OCI-LY7 (cell line): ENCODE results near the gene ANKS1A. TPM values are rescaled to one million over a fixed set of nuclear protein-coding genes. Genes with fewer than 3 reads are reported as not detected.

Experiments
- BruUV-seq: library from RNA; stranded (reverse); fragments of 400-500 nt; replicated peaks from 2 replicates; lab custom pipeline; 2021; lab: Mats Ljungman, UMichigan
- CTCF ChIA-PET: fragments of 300-600 bp; sonication (Branson Sonifier 250); formaldehyde crosslinking; loops from one replicate; lab custom pipeline; 2022; ENCODE audit warnings: antibody characterized with exemption; ENCODE audit not compliant: unreplicated experiment; lab: Charles Lee
- POLR2A ChIA-PET: fragments of 300-600 bp; sonication (Branson Sonifier 250); formaldehyde crosslinking; loops from one replicate; lab custom pipeline; 2022; ENCODE audit warnings: antibody characterized with exemption; lab: Charles Lee
- DNase-seq: peaks from one replicate; pipeline ENCODE4 v3.0.0-alpha.2; 2015; ENCODE audit warnings: low spot score
- H2AFZ ChIP-seq: fragments of 200-600 bp; sonication (generic), shearing (Covaris generic); 2 replicates; pipeline ENCODE4 v1.6.1; 2014; ENCODE audit warnings: mild to moderate bottlenecking, antibody characterized with exemption, low read length, moderate library complexity
- H3K27ac ChIP-seq: fragments of 200-600 bp; sonication (generic); 2 replicates; pipeline ENCODE4 v1.5.1; 2014; ENCODE audit warnings: mixed run types, low read depth, mild to moderate bottlenecking, moderate library complexity, low read length, inconsistent platforms; ENCODE audit not compliant: poor library complexity, severe bottlenecking
- H3K36me3 ChIP-seq: fragments of 200-600 bp; sonication (generic); 2 replicates; pipeline ENCODE4 v1.6.1; 2014; ENCODE audit warnings: mild to moderate bottlenecking, antibody characterized with exemption, low read length, moderate library complexity, mixed read lengths; ENCODE audit not compliant: insufficient read depth
- H3K4me1 ChIP-seq: fragments of 200-600 bp; sonication (generic); 2 replicates; pipeline ENCODE4 v1.5.1; 2014; ENCODE audit warnings: mild to moderate bottlenecking, low read length; ENCODE audit not compliant: insufficient read depth, poor library complexity, severe bottlenecking
- H3K4me2 ChIP-seq: fragments of 200-600 bp; sonication (generic); 2 replicates; pipeline ENCODE4 v1.6.1; 2014; ENCODE audit warnings: mild to moderate bottlenecking, low read length
- H3K4me3 ChIP-seq: fragments of 200-600 bp; sonication (generic); 2 replicates; pipeline ENCODE4 v1.5.1; 2014; ENCODE audit warnings: mild to moderate bottlenecking, low read depth, low read length; ENCODE audit not compliant: poor library complexity, severe bottlenecking
- H3K79me2 ChIP-seq: fragments of 200-600 bp; sonication (generic); 2 replicates; pipeline ENCODE4 v1.6.1; 2016; ENCODE audit warnings: low read depth, mild to moderate bottlenecking, low read length, moderate library complexity, mixed read lengths; ENCODE audit not compliant: insufficient read depth
- H3K9me2 ChIP-seq: fragments of 200-600 bp; sonication (generic); 2 replicates; pipeline ENCODE4 v1.6.1; 2016; ENCODE audit warnings: mild to moderate bottlenecking, low read length, mixed read lengths; ENCODE audit not compliant: insufficient read depth
- H3K9me3 ChIP-seq: fragments of 200-600 bp; sonication (generic); 2 replicates; pipeline ENCODE4 v1.6.1; 2014; ENCODE audit warnings: mild to moderate bottlenecking, mixed run types, low read length, mixed read lengths
- H4K20me1 ChIP-seq: fragments of 200-600 bp; sonication (generic); 2 replicates; pipeline ENCODE4 v1.6.1; 2014; ENCODE audit warnings: mild to moderate bottlenecking, antibody characterized with exemption, low read length, moderate library complexity, mixed read lengths; ENCODE audit not compliant: insufficient read depth
- EZH2phosphoT487 ChIP-seq: fragments of 200-600 bp; sonication (generic); IDR thresholded peaks from 2 replicates; pipeline ENCODE4 v1.6.1; 2018; ENCODE audit warnings: low read depth, borderline replicate concordance, mild to moderate bottlenecking, mixed run types, antibody characterized with exemption, low read length, moderate library complexity, mixed read lengths
- intact Hi-C: fragments of 100-400 bp; cut with micrococcal nuclease; formaldehyde crosslinking; loops from one replicate; pipeline ENCODE4 v1.10.0; 2022; ENCODE audit not compliant: unreplicated experiment
- total RNA-seq, 2 experiments: library from RNA; depleted of rRNA in 1 of 2; stranded (reverse); fragments of >200 nt in 1 of 2; shearing (Covaris generic) in 1 of 2; gene quantifications; 2 replicates each; pipeline ENCODE4 v1.2.3, GENCODE V29; 2014 to 2022
- TF ChIP-seq, protein P1 (sequence below): fragments of 200-600 bp; sonication (generic); conservative IDR thresholded peaks from 2 replicates; pipeline ENCODE4 v1.5.1; 2014; ENCODE audit warnings: mild to moderate bottlenecking, antibody characterized with exemption, low read length, moderate library complexity, mixed read lengths

The ANKS1A gene
- total RNA-seq, 2 experiments from 2014 or later, result 7.8 to 13.8 TPM

DNA sequence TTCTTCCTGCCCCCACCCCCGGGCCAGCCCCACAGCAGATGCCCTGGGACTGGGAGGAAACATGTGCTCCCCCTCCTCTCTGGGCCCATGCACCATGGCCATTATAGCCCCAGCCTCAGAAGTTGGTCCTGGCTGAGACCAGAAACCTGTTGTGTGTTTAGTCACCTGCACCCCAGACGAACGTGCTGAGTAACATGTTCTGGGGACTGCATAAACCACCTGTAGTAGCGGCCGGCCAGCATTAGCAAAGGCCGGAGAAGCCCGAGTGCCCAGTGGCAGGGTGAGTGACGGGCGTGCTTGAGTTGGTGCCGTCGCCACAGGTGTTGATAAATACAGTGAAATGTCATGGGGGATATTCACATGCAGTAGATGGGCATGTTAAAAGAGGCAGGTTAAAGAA lies 178.2 kb downstream of the ANKS1A start:
- Histone ChIP-seq H3K4me3 (no peak overlapping the region), H3K9me3 (no peaks in the 10 kb centered on the region), H3K4me2 (no peak overlapping the region), H2AFZ (no peak overlapping the region), H3K27ac (no peak overlapping the region), H4K20me1 (no peaks in the 10 kb centered on the region), H3K79me2 (no peaks in the 10 kb centered on the region), H3K4me1 (no peaks in the 10 kb centered on the region), H3K9me2 (no peaks in the 10 kb centered on the region), H3K36me3 (no peaks in the 10 kb centered on the region)
- no TSS peak for BruUV-seq
- ChIA-PET CTCF (no interaction called here), POLR2A (interaction anchor here (0.8 kb wide), 1 partner anchor 106 kb away, joined by 5 read pairs; no protein-coding TSS in a partner anchor)
- intact Hi-C loops, result no loop called here
- no peak for DNase-seq
- TF ChIP-seq, protein P1, sequence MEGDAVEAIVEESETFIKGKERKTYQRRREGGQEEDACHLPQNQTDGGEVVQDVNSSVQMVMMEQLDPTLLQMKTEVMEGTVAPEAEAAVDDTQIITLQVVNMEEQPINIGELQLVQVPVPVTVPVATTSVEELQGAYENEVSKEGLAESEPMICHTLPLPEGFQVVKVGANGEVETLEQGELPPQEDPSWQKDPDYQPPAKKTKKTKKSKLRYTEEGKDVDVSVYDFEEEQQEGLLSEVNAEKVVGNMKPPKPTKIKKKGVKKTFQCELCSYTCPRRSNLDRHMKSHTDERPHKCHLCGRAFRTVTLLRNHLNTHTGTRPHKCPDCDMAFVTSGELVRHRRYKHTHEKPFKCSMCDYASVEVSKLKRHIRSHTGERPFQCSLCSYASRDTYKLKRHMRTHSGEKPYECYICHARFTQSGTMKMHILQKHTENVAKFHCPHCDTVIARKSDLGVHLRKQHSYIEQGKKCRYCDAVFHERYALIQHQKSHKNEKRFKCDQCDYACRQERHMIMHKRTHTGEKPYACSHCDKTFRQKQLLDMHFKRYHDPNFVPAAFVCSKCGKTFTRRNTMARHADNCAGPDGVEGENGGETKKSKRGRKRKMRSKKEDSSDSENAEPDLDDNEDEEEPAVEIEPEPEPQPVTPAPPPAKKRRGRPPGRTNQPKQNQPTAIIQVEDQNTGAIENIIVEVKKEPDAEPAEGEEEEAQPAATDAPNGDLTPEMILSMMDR, result no peak
- TF ChIP-seq EZH2phosphoT487, result no peak

DNA sequence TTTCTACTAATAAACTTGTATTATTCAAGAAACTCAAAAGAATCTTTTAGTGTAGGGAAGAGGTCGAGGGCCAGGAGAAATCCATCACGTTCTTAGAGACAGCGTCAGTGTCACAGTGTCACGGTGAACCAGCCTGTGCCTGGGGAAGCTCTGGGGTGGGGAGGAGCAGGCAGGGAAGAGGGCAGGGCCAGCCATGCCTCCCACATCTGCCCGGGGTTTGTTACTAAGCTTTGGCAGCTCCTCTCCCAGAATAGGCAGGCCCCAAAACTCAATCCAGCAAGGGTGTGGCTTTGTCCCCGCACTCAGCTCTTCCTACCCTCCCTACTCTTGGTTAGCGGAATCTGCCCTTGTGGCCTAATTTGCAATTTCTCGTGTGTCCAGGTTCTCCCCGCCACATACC lies 179.2 kb downstream of the ANKS1A start:
- CTCF ChIA-PET, result no interaction called here
- Histone ChIP-seq H2AFZ (no peak overlapping the region), H4K20me1 (no peaks in the 10 kb centered on the region), H3K36me3 (no peaks in the 10 kb centered on the region), H3K4me3 (no peak overlapping the region), H3K27ac (no peak overlapping the region), H3K4me1 (no peaks in the 10 kb centered on the region), H3K9me3 (no peaks in the 10 kb centered on the region), H3K9me2 (no peaks in the 10 kb centered on the region), H3K79me2 (no peaks in the 10 kb centered on the region), H3K4me2 (no peak overlapping the region)
- DNase-seq, result no peak
- POLR2A ChIA-PET, result no interaction called here
- BruUV-seq, result no TSS peak
- intact Hi-C loops, result no loop called here
- no peak for TF ChIP-seq EZH2phosphoT487
- TF ChIP-seq, protein P1, result no peak

DNA sequence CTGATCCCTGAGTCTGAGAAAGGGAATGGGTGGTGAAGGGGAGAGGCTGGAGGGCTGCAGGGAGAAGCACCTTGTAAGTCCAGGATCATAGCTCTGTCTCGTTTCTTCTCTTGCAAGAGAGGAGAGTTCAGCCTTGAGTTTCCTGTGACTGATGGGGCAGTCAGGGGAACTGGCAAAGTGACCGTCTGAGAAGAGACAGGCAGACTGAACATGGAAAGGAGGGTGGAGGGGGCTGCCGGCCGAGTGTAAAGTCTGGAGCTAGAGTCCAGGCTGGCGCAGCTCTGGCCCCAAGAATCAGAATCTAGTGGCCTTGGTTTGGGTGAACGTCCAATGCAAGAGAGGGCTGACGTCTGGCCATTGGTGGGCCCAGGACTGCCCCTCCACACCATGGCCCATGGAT lies 179.6 kb downstream of the ANKS1A start:
- no peaks in the 10 kb centered on the region for H4K20me1 ChIP-seq
- H3K9me3 ChIP-seq, result no peaks in the 10 kb centered on the region
- no peak overlapping the region for H3K4me2 ChIP-seq
- H3K79me2 ChIP-seq, result no peaks in the 10 kb centered on the region
- no peak for DNase-seq
- H3K36me3 ChIP-seq, result no peaks in the 10 kb centered on the region
- TF ChIP-seq EZH2phosphoT487, result no peak
- TF ChIP-seq, protein P1, result no peak
- ChIA-PET CTCF (no interaction called here), POLR2A (no interaction called here)
- H3K4me1 ChIP-seq, result no peaks in the 10 kb centered on the region
- intact Hi-C loops, result no loop called here
- H2AFZ ChIP-seq, result no peak overlapping the region
- no peak overlapping the region for H3K27ac ChIP-seq
- no peak overlapping the region for H3K4me3 ChIP-seq
- no peaks in the 10 kb centered on the region for H3K9me2 ChIP-seq
- no TSS peak for BruUV-seq
